SJCRH30 (cell line): ENCODE measurements around the gene ADGRG1. TPM values are rescaled to one million over a fixed set of nuclear protein-coding genes. Genes with fewer than 3 reads are reported as not detected.

Experiments
- DNase-seq, 2 experiments: peaks; one replicate each; pipeline ENCODE4 v3.0.0-alpha.2; 2015 to 2020
- H3K27ac ChIP-seq: fragments of 250-450 bp; sonication (Bioruptor Pico); 2 replicates; pipeline ENCODE4 v1.5.1; 2020; ENCODE audit warnings: mild to moderate bottlenecking, moderate library complexity
- H3K27me3 ChIP-seq: fragments of 250-450 bp; sonication (Bioruptor Pico); 2 replicates; pipeline ENCODE4 v1.5.1; 2020; ENCODE audit warnings: mild to moderate bottlenecking, moderate library complexity
- H3K36me3 ChIP-seq: fragments of 250-450 bp; sonication (Bioruptor Pico); 2 replicates; pipeline ENCODE4 v1.5.1; 2020; ENCODE audit warnings: mild to moderate bottlenecking, moderate library complexity
- H3K4me1 ChIP-seq: fragments of 250-450 bp; sonication (Bioruptor Pico); 2 replicates; pipeline ENCODE4 v1.5.1; 2020; ENCODE audit warnings: mild to moderate bottlenecking, moderate library complexity
- H3K4me3 ChIP-seq: fragments of 250-450 bp; sonication (Bioruptor Pico); 2 replicates; pipeline ENCODE4 v1.5.1; 2020; ENCODE audit warnings: mild to moderate bottlenecking, moderate library complexity
- H3K9me3 ChIP-seq: fragments of 250-450 bp; sonication (Bioruptor Pico); replicated peaks from 2 replicates; pipeline ENCODE4 v1.5.1; 2020; ENCODE audit warnings: mild to moderate bottlenecking, moderate library complexity
- total RNA-seq: library from RNA; depleted of rRNA; stranded (reverse); fragments of >200 nt; shearing (Covaris generic); gene quantifications from 2 replicates; pipeline ENCODE4 v1.2.3, GENCODE V29; 2014

ADGRG1 gene
- total RNA-seq, 1 experiment from 2014 or later, result 0.32 TPM

GRCh38 chr16:57600048-57600835 is 28.2 kb upstream of the ADGRG1 start:
- peak; percentile 29 to 37 for DNase-seq
- H3K27ac ChIP-seq, result no peak overlapping the region
- no peak overlapping the region for H3K4me3 ChIP-seq
- H3K9me3 ChIP-seq, result no peaks in the 10 kb centered on the region
- H3K27me3 ChIP-seq, result peaks cover 9% of the 10 kb centered on the region; the same call in 1 of the 2 replicates
- 0 out of 2 replicates have a peak, but pooled peaks cover 4% of the 10 kb centered on the region for H3K4me1 ChIP-seq
- H3K36me3 ChIP-seq, result no peaks in the 10 kb centered on the region

GRCh38 chr16:57600952-57601580 is 27.4 kb upstream of the ADGRG1 start:
- Histone ChIP-seq H3K27me3 (peaks cover 9% of the 10 kb centered on the region; the same call in 1 of the 2 replicates), H3K27ac (no peak overlapping the region), H3K36me3 (no peaks in the 10 kb centered on the region), H3K4me1 (0 out of 2 replicates have a peak, but pooled peaks cover 4% of the 10 kb centered on the region), H3K4me3 (no peak overlapping the region), H3K9me3 (no peaks in the 10 kb centered on the region)
- DNase-seq, result no peak

- Histone ChIP-seq H3K27me3 (peaks cover 9% of the 10 kb centered on the region; the same call in 1 of the 2 replicates), H3K9me3 (no peaks in the 10 kb centered on the region), H3K36me3 (no peaks in the 10 kb centered on the region), H3K27ac (no peak overlapping the region), H3K4me1 (peaks cover 9% of the 10 kb centered on the region; the same call in 1 of the 2 replicates), H3K4me3 (no peak overlapping the region)
- peak in 1 of 2 experiments; percentile 46 for DNase-seq
Observed at GRCh38 chr16:57601801-57602478, 26.5 kb upstream of the ADGRG1 start.

- H3K4me1 ChIP-seq, result peaks cover 10% of the 10 kb centered on the region; the same call in 1 of the 2 replicates
- H3K9me3 ChIP-seq, result no peaks in the 10 kb centered on the region
- H3K27ac ChIP-seq, result no peak overlapping the region
- H3K4me3 ChIP-seq, result no peak overlapping the region
- H3K36me3 ChIP-seq, result no peaks in the 10 kb centered on the region
- H3K27me3 ChIP-seq, result peaks cover 9% of the 10 kb centered on the region; the same call in 1 of the 2 replicates
- no peak for DNase-seq
Observed at GRCh38 chr16:57603115-57604024, 25.1 kb upstream of the ADGRG1 start.

GRCh38 chr16:57604177-57604576 is 24.3 kb upstream of the ADGRG1 start:
- Histone ChIP-seq H3K27ac (no peak overlapping the region), H3K4me1 (peaks cover 10% of the 10 kb centered on the region; the same call in 1 of the 2 replicates), H3K9me3 (no peaks in the 10 kb centered on the region), H3K27me3 (peaks cover 9% of the 10 kb centered on the region; the same call in 1 of the 2 replicates), H3K36me3 (no peaks in the 10 kb centered on the region), H3K4me3 (no peak overlapping the region)
- DNase-seq, result no peak

GRCh38 chr16:57606147-57606846 is 22.1 kb upstream of the ADGRG1 start:
- Histone ChIP-seq H3K27ac (no peak overlapping the region), H3K9me3 (no peaks in the 10 kb centered on the region), H3K4me3 (no peak overlapping the region), H3K36me3 (no peaks in the 10 kb centered on the region), H3K27me3 (peaks cover 18% of the 10 kb centered on the region; the same call in 1 of the 2 replicates), H3K4me1 (peaks cover 11% of the 10 kb centered on the region; the same call in 1 of the 2 replicates)
- no peak for DNase-seq

GRCh38 chr16:57606847-57607501 is 21.5 kb upstream of the ADGRG1 start:
- H3K27ac ChIP-seq, result no peak overlapping the region

GRCh38 chr16:57607676-57608461 is 20.6 kb upstream of the ADGRG1 start:
- no peak overlapping the region for H3K27ac ChIP-seq
- DNase-seq, result no peak
- no peaks in the 10 kb centered on the region for H3K36me3 ChIP-seq
- peaks cover 11% of the 10 kb centered on the region; the same call in 1 of the 2 replicates for H3K4me1 ChIP-seq
- H3K27me3 ChIP-seq, result peaks cover 21% of the 10 kb centered on the region; the same call in 1 of the 2 replicates
- H3K9me3 ChIP-seq, result no peaks in the 10 kb centered on the region
- H3K4me3 ChIP-seq, result no peak overlapping the region

More at GRCh38 chr16:57606847-57607501, 21.5 kb upstream of the ADGRG1 start:
- H3K27me3 ChIP-seq, result peaks cover 21% of the 10 kb centered on the region; the same call in 1 of the 2 replicates
- DNase-seq, result peak; percentile 62 to 70
- H3K9me3 ChIP-seq, result no peaks in the 10 kb centered on the region
- no peak overlapping the region for H3K4me3 ChIP-seq
- H3K4me1 ChIP-seq, result peaks cover 15% of the 10 kb centered on the region; the same call in 1 of the 2 replicates
- H3K36me3 ChIP-seq, result no peaks in the 10 kb centered on the region

GRCh38 chr16:57608462-57609113 is 19.8 kb upstream of the ADGRG1 start:
- Histone ChIP-seq H3K27me3 (peaks cover 16% of the 10 kb centered on the region; the same call in 1 of the 2 replicates), H3K4me1 (peaks cover 11% of the 10 kb centered on the region; the same call in 1 of the 2 replicates), H3K36me3 (no peaks in the 10 kb centered on the region), H3K9me3 (no peaks in the 10 kb centered on the region), H3K4me3 (no peak overlapping the region), H3K27ac (no peak overlapping the region)
- DNase-seq, result no peak

- H3K36me3 ChIP-seq, result no peaks in the 10 kb centered on the region
- peaks cover 16% of the 10 kb centered on the region; the same call in 1 of the 2 replicates for H3K27me3 ChIP-seq
- H3K27ac ChIP-seq, result no peak overlapping the region
- no peak overlapping the region for H3K4me3 ChIP-seq
- DNase-seq, result peak; percentile 40 to 54
- H3K9me3 ChIP-seq, result no peaks in the 10 kb centered on the region
- peaks cover 11% of the 10 kb centered on the region; the same call in 1 of the 2 replicates for H3K4me1 ChIP-seq
Observed at GRCh38 chr16:57609541-57610401, 18.7 kb upstream of the ADGRG1 start.

GRCh38 chr16:57610611-57611010 is 17.8 kb upstream of the ADGRG1 start:
- Histone ChIP-seq H3K9me3 (no peaks in the 10 kb centered on the region), H3K27me3 (peaks cover 21% of the 10 kb centered on the region), H3K27ac (no peak overlapping the region), H3K4me1 (peaks cover 11% of the 10 kb centered on the region; the same call in 1 of the 2 replicates), H3K36me3 (no peaks in the 10 kb centered on the region), H3K4me3 (no peak overlapping the region)
- no peak for DNase-seq
